HG03025 (cell line): ENCODE data around the gene PTGES3.
"Not testable (repeated sequence)": the region's sequence is repeated elsewhere in the genome, so short reads cannot be mapped to it uniquely, and the experiment has no call there.

Experiments used
- ATAC-seq: cut with Tn5 transposase; IDR thresholded peaks from one replicate; pipeline ENCODE4 v1.9.1; 2021; ENCODE audit warnings: mild to moderate bottlenecking, moderate library complexity; ENCODE audit not compliant: unreplicated experiment, low FRiP score

PTGES3 gene

DNA sequence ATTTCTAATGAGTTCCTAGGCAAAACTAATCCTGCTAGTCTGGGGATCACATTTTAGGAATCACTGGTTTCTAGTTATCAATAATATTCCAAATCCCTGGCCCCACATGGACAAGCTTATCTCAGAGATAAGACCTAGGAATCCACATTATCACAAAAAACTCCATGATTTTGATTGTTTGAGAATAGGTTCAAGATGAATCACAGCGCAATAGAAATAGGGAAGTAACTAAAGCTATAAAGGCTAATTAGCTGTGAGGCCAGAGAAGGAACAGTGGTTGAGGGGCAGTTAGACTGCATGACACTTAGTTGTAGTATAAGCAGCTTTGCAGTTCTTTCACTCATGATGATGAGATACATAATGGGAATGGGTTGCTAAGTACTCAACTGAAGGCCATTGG, 29.2 kb downstream of the PTGES3 start:
- no peak for ATAC-seq

DNA sequence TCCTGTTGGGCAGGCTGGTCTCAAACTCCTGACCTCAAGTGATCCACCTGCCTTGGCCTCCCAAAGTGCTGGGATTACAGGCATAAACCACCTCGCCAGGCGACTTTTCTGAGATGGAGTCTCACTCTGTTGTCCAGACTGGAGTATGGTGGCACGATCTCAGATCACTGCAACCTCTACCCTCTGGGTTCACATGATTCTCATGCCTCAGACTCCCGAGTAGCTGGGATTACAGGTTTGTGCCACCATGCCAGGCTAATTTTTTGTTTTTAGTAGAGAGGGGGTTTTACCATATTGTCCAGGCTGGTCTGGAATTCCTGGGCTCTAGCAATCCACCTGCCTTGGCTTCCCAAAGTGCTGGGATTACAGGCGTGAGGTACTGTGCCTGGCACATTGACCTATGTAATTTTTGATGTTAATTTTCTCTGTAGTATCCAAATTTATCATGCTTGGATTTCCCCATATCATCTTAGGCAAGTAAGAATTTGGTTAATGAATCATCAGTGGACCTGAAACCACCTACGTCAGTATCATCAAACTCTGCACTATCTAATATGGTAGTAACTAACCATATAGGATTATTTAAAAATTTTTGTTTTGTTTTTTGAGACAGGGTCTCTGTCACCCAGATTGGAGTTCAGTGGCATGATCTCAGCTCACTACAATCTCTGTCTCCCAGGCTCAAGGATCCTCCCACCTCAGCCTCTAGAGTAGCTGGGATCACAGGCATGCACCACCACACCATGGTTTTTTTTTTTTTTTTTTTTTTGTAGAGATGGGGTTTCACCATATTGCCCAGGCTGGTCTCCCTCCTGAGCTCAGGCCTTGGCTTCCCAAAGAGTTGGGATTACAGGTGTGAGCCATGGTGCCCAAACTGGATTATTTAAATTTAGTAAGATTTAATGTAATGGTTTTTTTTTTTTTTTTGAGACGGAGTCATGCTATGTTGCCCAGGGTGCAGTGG, 30.4 kb downstream of the PTGES3 start:
- ATAC-seq: no peak

DNA sequence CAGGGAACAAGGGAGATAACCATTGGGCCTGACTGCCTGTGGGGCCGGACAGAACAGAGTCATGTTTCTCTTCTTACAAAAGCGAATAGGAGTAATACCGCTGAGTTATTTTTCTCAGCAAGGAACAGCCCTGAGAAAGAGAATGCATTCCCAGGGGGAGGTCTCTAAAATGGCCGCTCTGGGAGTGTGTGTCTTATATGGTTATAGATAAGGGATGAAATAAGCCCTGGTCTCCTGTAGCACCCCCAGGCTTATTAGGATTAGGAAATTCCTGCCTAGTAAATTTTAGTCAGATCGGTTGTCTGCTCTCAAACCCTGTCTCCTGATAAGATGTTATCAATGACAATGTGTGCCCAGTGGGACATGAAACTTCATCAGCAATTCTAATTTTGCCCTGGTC, 34.3 kb downstream of the PTGES3 start:
- not testable (repeated sequence) for ATAC-seq

GRCh38 chr12:56648023-56648422, 40.1 kb downstream of the PTGES3 start:
- not testable (repeated sequence) for ATAC-seq

GRCh38 chr12:56645717-56646446, 42.2 kb downstream of the PTGES3 start, which contains the start of gene ATP5F1B:
Gene ATP5F1B, minus strand, starts transcription at chr12:56645984. Its CDS starts 21 bp downstream, at chr12:56645963.
- ATAC-seq: peak; percentile 99

DNA sequence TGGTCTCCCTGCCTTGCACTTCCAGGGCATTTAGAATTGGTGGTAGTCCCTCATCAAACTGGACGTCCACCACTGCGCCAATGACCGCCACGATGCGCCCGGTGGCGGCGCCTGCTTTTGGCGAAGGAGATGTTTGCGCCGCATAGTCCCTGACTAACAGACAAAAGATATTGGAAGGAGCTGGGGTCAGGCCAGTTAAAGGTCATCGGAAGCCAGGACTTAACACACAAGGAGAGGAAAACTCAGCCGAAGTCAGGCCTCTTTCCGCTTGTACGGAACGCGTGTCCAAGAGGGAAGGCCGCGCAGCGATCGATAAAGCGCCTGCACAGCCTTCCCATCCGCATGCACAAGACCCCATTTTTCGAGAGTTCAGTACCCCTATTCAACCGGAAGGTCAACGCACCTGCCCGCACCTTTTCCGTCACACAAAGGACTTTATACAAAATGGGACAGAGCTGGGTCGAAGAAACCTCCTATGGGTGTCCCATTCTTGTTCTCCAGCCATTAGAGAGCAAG, 42.8 kb downstream of the PTGES3 start:
- ATAC-seq: no peak

DNA sequence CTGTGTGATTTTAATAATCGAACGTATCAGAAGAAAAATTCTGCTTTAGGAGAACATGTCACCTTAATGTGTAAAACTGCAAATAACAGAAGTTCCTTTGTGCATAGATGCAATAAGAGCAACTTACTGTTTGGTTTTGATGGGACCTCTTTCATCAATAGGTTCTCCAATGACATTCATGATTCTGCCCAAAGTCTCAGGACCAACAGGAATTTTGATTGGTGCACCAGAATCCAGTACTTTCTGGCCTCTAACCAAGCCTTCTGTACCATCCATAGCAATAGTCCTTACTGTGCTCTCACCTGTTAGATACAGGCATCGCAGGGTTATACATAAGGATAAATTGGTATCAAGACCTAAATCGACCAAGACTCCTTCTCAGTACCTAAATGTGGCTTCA, 43.4 kb downstream of the PTGES3 start:
- no peak for ATAC-seq

DNA sequence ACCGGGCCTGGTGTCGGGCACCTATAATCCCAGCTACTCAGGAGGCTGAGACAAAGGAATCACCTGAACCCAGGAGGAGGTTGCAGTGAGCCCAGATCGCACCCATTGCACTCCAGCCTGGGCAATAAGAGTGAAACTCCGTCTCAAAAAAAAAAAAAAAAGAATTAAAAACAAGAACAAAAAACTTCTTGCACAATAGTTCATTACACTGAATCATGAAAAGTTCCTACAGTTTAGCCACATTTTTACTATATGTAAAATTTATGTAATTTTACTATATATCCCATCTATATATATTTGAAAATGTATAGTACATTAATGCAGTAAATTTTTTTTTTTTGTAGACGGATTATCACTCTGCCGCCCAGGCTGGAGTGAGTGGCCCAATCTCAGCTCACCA, 46.9 kb downstream of the PTGES3 start:
- ATAC-seq: no peak

GRCh38 chr12:56637621-56638020, 50.5 kb downstream of the PTGES3 start:
- no peak for ATAC-seq

- ATAC-seq: peak; percentile 40
Measured at GRCh38 chr12:56636675-56637540, 51.2 kb downstream of the PTGES3 start.

GRCh38 chr12:56635806-56636674, 52.0 kb downstream of the PTGES3 start:
- peak; percentile 33 for ATAC-seq

- no peak for ATAC-seq
Measured at GRCh38 chr12:56634837-56635791, 53.0 kb downstream of the PTGES3 start.

- no peak for ATAC-seq
Measured at GRCh38 chr12:56634242-56634836, 53.7 kb downstream of the PTGES3 start.

GRCh38 chr12:56633468-56634241, 54.4 kb downstream of the PTGES3 start:
- ATAC-seq: no peak

GRCh38 chr12:56632701-56633467, 55.2 kb downstream of the PTGES3 start:
- ATAC-seq: no peak
